Measurements from ENCODE around the gene ZFP64. TPM values are rescaled to one million over a fixed set of nuclear protein-coding genes. Genes with fewer than 3 reads are reported as not detected.
"Not testable (repeated sequence)": the region's sequence is repeated elsewhere in the genome, so short reads cannot be mapped to it uniquely, and the experiment has no call there.

ZFP64 gene
- total RNA-seq, 1 experiment from 2014 or later: 33.5 TPM

DNA sequence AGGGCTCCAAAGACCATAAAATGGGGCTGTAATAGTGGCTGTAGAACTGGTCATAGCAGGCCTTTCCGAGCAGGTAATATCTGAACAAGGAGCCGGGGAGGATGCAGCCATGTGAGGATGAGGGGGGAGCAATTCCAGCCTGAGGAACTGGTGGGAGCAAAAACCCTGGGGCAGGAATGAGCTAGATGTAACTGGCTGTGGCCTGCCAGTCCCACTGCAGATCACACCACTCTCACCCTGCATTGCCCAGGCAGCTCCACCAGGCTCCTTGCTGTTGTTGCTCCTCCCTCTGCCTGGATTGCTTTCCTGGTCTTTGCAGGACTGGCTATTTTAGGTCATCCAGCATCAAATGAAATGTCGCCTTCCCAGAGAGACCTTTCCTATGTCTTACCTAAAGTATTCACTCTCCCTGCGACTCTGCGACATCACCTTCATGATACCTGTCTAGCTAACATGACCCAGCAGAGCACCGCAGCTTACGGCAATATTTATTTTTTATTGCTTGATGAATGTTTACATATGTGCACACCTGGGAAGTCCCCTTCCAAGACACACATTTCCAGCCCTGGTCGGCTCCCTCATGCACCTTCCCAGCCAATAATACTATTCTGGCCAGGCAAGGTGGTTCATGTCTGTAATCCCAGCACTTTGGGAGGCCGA is 2.4 kb upstream of the ZFP64 start:
- no peak overlapping the region for H3K27ac ChIP-seq (ENCODE audit: low read depth, low read length, poor library complexity, severe bottlenecking)
- H3K27me3 ChIP-seq (replicated peaks; ENCODE audit: insufficient read depth, low read depth, low read length, poor library complexity): no peaks in the 10 kb centered on the region
- H3K4me3 ChIP-seq (ENCODE audit: low read depth, low read length, poor library complexity, severe bottlenecking): no peak overlapping the region
- TF ChIP-seq, protein P1, sequence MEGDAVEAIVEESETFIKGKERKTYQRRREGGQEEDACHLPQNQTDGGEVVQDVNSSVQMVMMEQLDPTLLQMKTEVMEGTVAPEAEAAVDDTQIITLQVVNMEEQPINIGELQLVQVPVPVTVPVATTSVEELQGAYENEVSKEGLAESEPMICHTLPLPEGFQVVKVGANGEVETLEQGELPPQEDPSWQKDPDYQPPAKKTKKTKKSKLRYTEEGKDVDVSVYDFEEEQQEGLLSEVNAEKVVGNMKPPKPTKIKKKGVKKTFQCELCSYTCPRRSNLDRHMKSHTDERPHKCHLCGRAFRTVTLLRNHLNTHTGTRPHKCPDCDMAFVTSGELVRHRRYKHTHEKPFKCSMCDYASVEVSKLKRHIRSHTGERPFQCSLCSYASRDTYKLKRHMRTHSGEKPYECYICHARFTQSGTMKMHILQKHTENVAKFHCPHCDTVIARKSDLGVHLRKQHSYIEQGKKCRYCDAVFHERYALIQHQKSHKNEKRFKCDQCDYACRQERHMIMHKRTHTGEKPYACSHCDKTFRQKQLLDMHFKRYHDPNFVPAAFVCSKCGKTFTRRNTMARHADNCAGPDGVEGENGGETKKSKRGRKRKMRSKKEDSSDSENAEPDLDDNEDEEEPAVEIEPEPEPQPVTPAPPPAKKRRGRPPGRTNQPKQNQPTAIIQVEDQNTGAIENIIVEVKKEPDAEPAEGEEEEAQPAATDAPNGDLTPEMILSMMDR (conservative IDR thresholded peaks at IDR 0.05; ENCODE audit: low read depth, low read length): no peak
- TF ChIP-seq EZH2 (IDR thresholded peaks at IDR 0.05; ENCODE audit: borderline replicate concordance, low read depth, low read length, poor library complexity, severe bottlenecking): no peak
- intact Hi-C loops (cut with micrococcal nuclease; ENCODE audit: unreplicated experiment): no loop called here
- ChIA-PET POLR2A (ENCODE audit: low non-redundant PET) (no interaction called here), CTCF (no interaction called here)
- no peaks in the 10 kb centered on the region for H3K9me3 ChIP-seq (ENCODE audit: low read depth, low read length, poor library complexity, severe bottlenecking)
- H3K36me3 ChIP-seq (ENCODE audit: insufficient read depth, low read length, poor library complexity, severe bottlenecking): no peaks in the 10 kb centered on the region
- peaks cover 15% of the 10 kb centered on the region for H3K4me1 ChIP-seq (ENCODE audit: insufficient read depth, low read length, poor library complexity, severe bottlenecking)
- BruUV-seq (replicated peaks): no TSS peak
- no peak for DNase-seq (ENCODE audit: low spot score)

DNA sequence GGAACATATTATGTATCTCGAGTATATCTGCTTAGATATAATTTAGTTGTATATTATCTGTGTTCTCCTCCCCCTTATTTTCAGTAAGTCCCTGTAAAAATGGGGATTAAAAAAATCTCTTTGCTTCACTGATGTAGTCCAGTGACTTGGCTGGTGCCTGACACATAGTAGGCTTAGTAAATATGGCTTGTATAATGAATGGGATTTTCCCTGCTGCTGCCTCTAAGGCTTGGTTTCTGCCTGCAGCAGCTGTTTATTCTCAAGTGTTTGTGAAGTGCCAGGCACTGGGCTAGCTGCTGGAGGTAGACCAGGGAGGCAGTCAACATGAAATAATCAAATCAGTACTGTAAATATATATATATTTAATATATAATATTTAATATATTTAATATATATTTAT is 1.6 kb upstream of the ZFP64 start:
- H3K4me3 ChIP-seq (ENCODE audit: low read depth, low read length, poor library complexity, severe bottlenecking): no peak overlapping the region
- POLR2A ChIA-PET (ENCODE audit: low non-redundant PET): no interaction called here

DNA sequence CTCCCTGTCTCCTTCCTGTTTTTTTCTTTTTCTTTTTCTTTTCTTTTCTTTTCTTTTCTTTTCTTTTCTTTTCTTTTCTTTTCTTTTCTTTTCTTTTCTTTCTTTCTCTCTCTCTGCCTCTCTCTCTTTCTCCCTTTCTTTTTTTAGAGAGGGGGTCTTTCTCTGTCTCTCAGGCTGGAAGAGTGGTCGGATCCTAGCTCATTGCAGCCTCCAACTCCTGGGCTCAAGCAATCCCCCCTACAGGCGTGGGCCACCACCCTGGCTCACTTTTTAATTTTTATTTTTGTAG is 1.1 kb upstream of the ZFP64 start:
- H3K9me3 ChIP-seq (ENCODE audit: low read depth, low read length, poor library complexity, severe bottlenecking); H3K27me3 ChIP-seq (replicated peaks; ENCODE audit: insufficient read depth, low read depth, low read length, poor library complexity); intact Hi-C loops (cut with micrococcal nuclease; ENCODE audit: unreplicated experiment); H3K36me3 ChIP-seq (ENCODE audit: insufficient read depth, low read length, poor library complexity, severe bottlenecking); POLR2A ChIA-PET (ENCODE audit: low non-redundant PET); BruUV-seq (replicated peaks); DNase-seq (ENCODE audit: low spot score); CTCF ChIA-PET: not testable (repeated sequence)
- H3K4me3 ChIP-seq (ENCODE audit: low read depth, low read length, poor library complexity, severe bottlenecking): peak overlapping the region; percentile 88
- H3K27ac ChIP-seq (ENCODE audit: low read depth, low read length, poor library complexity, severe bottlenecking): peak overlapping the region; percentile 90
- H3K4me1 ChIP-seq (ENCODE audit: insufficient read depth, low read length, poor library complexity, severe bottlenecking): peaks cover 15% of the 10 kb centered on the region

More for the DNA sequence above, 1.6 kb upstream of the ZFP64 start:
- no peak for TF ChIP-seq EZH2 (IDR thresholded peaks at IDR 0.05; ENCODE audit: borderline replicate concordance, low read depth, low read length, poor library complexity, severe bottlenecking)
- TF ChIP-seq, protein P1 (conservative IDR thresholded peaks at IDR 0.05; ENCODE audit: low read depth, low read length): no peak
- BruUV-seq (replicated peaks): no TSS peak
- Histone ChIP-seq H3K27me3 (replicated peaks; ENCODE audit: insufficient read depth, low read depth, low read length, poor library complexity) (no peaks in the 10 kb centered on the region), H3K9me3 (ENCODE audit: low read depth, low read length, poor library complexity, severe bottlenecking) (no peaks in the 10 kb centered on the region), H3K27ac (ENCODE audit: low read depth, low read length, poor library complexity, severe bottlenecking) (no peak overlapping the region), H3K36me3 (ENCODE audit: insufficient read depth, low read length, poor library complexity, severe bottlenecking) (no peaks in the 10 kb centered on the region), H3K4me1 (ENCODE audit: insufficient read depth, low read length, poor library complexity, severe bottlenecking) (peaks cover 15% of the 10 kb centered on the region)
- intact Hi-C loops (cut with micrococcal nuclease; ENCODE audit: unreplicated experiment): no loop called here
- no peak for DNase-seq (ENCODE audit: low spot score)
- CTCF ChIA-PET: no interaction called here
